ENCODE measurements around the gene KRT4.

DNA sequence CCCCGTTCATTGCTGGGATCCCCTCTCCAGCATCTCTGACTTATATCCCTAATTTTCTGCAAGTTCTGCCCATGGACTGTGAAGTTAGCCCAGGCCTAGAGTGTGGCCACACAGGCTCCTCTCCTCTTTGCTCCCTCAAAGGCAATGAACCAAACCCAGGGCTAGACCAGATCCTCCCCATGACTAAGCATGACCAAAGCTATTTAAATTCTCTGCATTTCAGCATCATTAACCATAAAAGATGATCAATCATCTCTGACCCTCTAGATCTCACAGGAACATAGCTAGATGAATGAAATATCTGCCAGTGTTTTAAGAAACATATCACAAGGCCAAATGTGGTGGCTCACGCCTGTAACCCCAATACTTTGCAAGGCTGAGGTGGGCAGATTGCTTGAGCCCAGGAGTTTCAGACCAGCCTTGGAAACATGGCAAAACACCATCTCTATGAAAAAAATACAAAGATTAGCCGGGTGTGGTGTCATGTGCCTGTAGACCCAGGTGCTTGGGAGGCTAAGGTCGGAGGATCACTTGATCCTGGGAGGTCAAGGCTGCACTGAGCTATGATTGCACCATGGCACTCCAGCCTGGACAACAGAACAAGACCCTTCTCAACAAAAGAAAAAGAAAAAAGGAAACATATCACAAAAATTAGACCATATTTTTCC lies 15.8 kb downstream of the KRT4 start:
- TF ChIP-seq, protein P1, sequence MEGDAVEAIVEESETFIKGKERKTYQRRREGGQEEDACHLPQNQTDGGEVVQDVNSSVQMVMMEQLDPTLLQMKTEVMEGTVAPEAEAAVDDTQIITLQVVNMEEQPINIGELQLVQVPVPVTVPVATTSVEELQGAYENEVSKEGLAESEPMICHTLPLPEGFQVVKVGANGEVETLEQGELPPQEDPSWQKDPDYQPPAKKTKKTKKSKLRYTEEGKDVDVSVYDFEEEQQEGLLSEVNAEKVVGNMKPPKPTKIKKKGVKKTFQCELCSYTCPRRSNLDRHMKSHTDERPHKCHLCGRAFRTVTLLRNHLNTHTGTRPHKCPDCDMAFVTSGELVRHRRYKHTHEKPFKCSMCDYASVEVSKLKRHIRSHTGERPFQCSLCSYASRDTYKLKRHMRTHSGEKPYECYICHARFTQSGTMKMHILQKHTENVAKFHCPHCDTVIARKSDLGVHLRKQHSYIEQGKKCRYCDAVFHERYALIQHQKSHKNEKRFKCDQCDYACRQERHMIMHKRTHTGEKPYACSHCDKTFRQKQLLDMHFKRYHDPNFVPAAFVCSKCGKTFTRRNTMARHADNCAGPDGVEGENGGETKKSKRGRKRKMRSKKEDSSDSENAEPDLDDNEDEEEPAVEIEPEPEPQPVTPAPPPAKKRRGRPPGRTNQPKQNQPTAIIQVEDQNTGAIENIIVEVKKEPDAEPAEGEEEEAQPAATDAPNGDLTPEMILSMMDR (conservative IDR thresholded peaks at IDR 0.05; ENCODE audit: low read length): no peak
- no peak for TF ChIP-seq EZH2phosphoT487 (IDR thresholded peaks at IDR 0.05; ENCODE audit: borderline replicate concordance, low read depth, low read length)
